ENCODE data around the gene SAMD3.

Gene SAMD3

GRCh38 chr6:130259557-130259956, 36.8 kb upstream of the SAMD3 start:
- Histone ChIP-seq H3K9ac (ENCODE audit: low read length) (peak overlapping the region; percentile 34; the same call in 1 of the 2 replicates), H3K4me2 (ENCODE audit: low read length) (peak overlapping the region; percentile 94)

GRCh38 chr6:130259140-130259539, 36.4 kb upstream of the SAMD3 start:
- peak overlapping the region; percentile 91; the same call in 1 of the 2 replicates for H3K4me3 ChIP-seq (ENCODE audit: low read length)
- H2AFZ ChIP-seq (ENCODE audit: low read depth, low read length), result peak overlapping the region; percentile 42; the same call in 1 of the 2 replicates
- TF ChIP-seq EZH2phosphoT487 (IDR thresholded peaks at IDR 0.05; ENCODE audit: low read depth), result no peak
- TF ChIP-seq, protein P1, sequence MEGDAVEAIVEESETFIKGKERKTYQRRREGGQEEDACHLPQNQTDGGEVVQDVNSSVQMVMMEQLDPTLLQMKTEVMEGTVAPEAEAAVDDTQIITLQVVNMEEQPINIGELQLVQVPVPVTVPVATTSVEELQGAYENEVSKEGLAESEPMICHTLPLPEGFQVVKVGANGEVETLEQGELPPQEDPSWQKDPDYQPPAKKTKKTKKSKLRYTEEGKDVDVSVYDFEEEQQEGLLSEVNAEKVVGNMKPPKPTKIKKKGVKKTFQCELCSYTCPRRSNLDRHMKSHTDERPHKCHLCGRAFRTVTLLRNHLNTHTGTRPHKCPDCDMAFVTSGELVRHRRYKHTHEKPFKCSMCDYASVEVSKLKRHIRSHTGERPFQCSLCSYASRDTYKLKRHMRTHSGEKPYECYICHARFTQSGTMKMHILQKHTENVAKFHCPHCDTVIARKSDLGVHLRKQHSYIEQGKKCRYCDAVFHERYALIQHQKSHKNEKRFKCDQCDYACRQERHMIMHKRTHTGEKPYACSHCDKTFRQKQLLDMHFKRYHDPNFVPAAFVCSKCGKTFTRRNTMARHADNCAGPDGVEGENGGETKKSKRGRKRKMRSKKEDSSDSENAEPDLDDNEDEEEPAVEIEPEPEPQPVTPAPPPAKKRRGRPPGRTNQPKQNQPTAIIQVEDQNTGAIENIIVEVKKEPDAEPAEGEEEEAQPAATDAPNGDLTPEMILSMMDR (IDR thresholded peaks at IDR 0.05; ENCODE audit: low read depth, low read length), result no peak
- H3K4me2 ChIP-seq (ENCODE audit: low read length), result peak overlapping the region; percentile 94
- H3K9me3 ChIP-seq (ENCODE audit: insufficient read depth, low read length), result no peaks in the 10 kb centered on the region
- peaks cover 3% of the 10 kb centered on the region for H3K36me3 ChIP-seq (replicated peaks; ENCODE audit: low read depth, low read length)
- H3K4me1 ChIP-seq (ENCODE audit: low read length), result peaks cover 34% of the 10 kb centered on the region
- H3K27ac ChIP-seq (ENCODE audit: low read length), result peak overlapping the region; percentile 99
- H4K20me1 ChIP-seq (ENCODE audit: insufficient read depth, low read length), result no peaks in the 10 kb centered on the region
- H3K9ac ChIP-seq (ENCODE audit: low read length), result peak overlapping the region; percentile 34; the same call in 1 of the 2 replicates
- peaks cover 37% of the 10 kb centered on the region for H3K79me2 ChIP-seq (ENCODE audit: low read length)
- H3K27me3 ChIP-seq (ENCODE audit: low read depth, low read length), result no peaks in the 10 kb centered on the region

More at GRCh38 chr6:130259557-130259956, 36.8 kb upstream of the SAMD3 start:
- no peaks in the 10 kb centered on the region for H3K27me3 ChIP-seq (ENCODE audit: low read depth, low read length)
- H2AFZ ChIP-seq (ENCODE audit: low read depth, low read length), result peak overlapping the region; percentile 42; the same call in 1 of the 2 replicates
- peaks cover 3% of the 10 kb centered on the region for H3K36me3 ChIP-seq (replicated peaks; ENCODE audit: low read depth, low read length)
- H3K9me3 ChIP-seq (ENCODE audit: insufficient read depth, low read length), result no peaks in the 10 kb centered on the region
- H3K79me2 ChIP-seq (ENCODE audit: low read length), result peaks cover 40% of the 10 kb centered on the region
- H3K27ac ChIP-seq (ENCODE audit: low read length), result peak overlapping the region; percentile 99
- peak overlapping the region; percentile 91 for H3K4me3 ChIP-seq (ENCODE audit: low read length)
- TF ChIP-seq, protein P1 (IDR thresholded peaks at IDR 0.05; ENCODE audit: low read depth, low read length), result no peak
- TF ChIP-seq EZH2phosphoT487 (IDR thresholded peaks at IDR 0.05; ENCODE audit: low read depth), result no peak
- peaks cover 35% of the 10 kb centered on the region for H3K4me1 ChIP-seq (ENCODE audit: low read length)
- no peaks in the 10 kb centered on the region for H4K20me1 ChIP-seq (ENCODE audit: insufficient read depth, low read length)

GRCh38 chr6:130252527-130253237, 29.9 kb upstream of the SAMD3 start:
- H3K9me3 ChIP-seq (ENCODE audit: insufficient read depth, low read length), result no peaks in the 10 kb centered on the region
- no peak overlapping the region for H2AFZ ChIP-seq (ENCODE audit: low read depth, low read length)
- H3K4me3 ChIP-seq (ENCODE audit: low read length), result no peak overlapping the region
- peaks cover 3% of the 10 kb centered on the region for H3K36me3 ChIP-seq (replicated peaks; ENCODE audit: low read depth, low read length)
- H3K79me2 ChIP-seq (ENCODE audit: low read length), result no peaks in the 10 kb centered on the region
- no peak overlapping the region for H3K4me2 ChIP-seq (ENCODE audit: low read length)
- H3K9ac ChIP-seq (ENCODE audit: low read length), result no peak overlapping the region
- no peaks in the 10 kb centered on the region for H3K27me3 ChIP-seq (ENCODE audit: low read depth, low read length)
- TF ChIP-seq, protein P1 (IDR thresholded peaks at IDR 0.05; ENCODE audit: low read depth, low read length), result no peak
- TF ChIP-seq EZH2phosphoT487 (IDR thresholded peaks at IDR 0.05; ENCODE audit: low read depth), result no peak
- H3K4me1 ChIP-seq (ENCODE audit: low read length), result no peaks in the 10 kb centered on the region
- no peaks in the 10 kb centered on the region for H4K20me1 ChIP-seq (ENCODE audit: insufficient read depth, low read length)
- H3K27ac ChIP-seq (ENCODE audit: low read length), result no peak overlapping the region

GRCh38 chr6:130245267-130245666, 22.5 kb upstream of the SAMD3 start:
- H3K4me1 ChIP-seq (ENCODE audit: low read length), result no peaks in the 10 kb centered on the region
- no peak overlapping the region for H3K4me2 ChIP-seq (ENCODE audit: low read length)
- no peak overlapping the region for H3K4me3 ChIP-seq (ENCODE audit: low read length)
- no peaks in the 10 kb centered on the region for H3K36me3 ChIP-seq (replicated peaks; ENCODE audit: low read depth, low read length)
- no peaks in the 10 kb centered on the region for H4K20me1 ChIP-seq (ENCODE audit: insufficient read depth, low read length)
- H3K9me3 ChIP-seq (ENCODE audit: insufficient read depth, low read length), result no peaks in the 10 kb centered on the region
- H3K79me2 ChIP-seq (ENCODE audit: low read length), result no peaks in the 10 kb centered on the region
- no peak overlapping the region for H3K27ac ChIP-seq (ENCODE audit: low read length)
- H2AFZ ChIP-seq (ENCODE audit: low read depth, low read length), result no peak overlapping the region
- H3K27me3 ChIP-seq (ENCODE audit: low read depth, low read length), result no peaks in the 10 kb centered on the region
- no peak overlapping the region for H3K9ac ChIP-seq (ENCODE audit: low read length)
- TF ChIP-seq EZH2phosphoT487 (IDR thresholded peaks at IDR 0.05; ENCODE audit: low read depth), result no peak
- TF ChIP-seq, protein P1 (IDR thresholded peaks at IDR 0.05; ENCODE audit: low read depth, low read length), result no peak
